HTR-8/SVneo (cell line): ENCODE data around the gene GABRB3.
"Not testable (repeated sequence)": the region's sequence is repeated elsewhere in the genome, so short reads cannot be mapped to it uniquely, and the experiment has no call there.

Source experiments
- DNase-seq: peaks from one replicate; pipeline ENCODE4 v3.0.0; 2011; ENCODE audit warnings: low spot score, mixed read lengths; ENCODE audit not compliant: insufficient read length
- FAIRE-seq: peaks from 2 replicates; lab custom pipeline; 2011; peaks lifted over from hg19 to GRCh38; lab: Jason Lieb, UNC

Gene GABRB3

DNA sequence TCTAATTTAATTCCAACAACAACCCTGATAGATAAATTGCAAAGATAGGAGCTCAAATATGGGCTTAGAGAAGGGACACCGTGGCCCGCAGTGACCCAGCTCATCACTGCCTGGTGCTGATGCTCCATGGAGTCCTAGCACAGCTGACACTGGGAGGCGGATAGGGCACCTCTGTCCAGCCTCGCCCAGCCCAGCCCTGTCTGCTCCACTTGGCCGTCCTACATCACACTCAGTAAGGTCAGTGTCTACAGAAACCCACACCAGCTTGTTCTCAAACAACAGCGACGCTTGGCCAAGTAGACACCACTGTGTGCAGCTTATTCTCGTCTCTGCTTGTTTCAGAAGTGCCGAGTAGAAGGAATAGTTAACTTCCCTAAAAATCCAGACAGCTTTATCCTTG lies 33.9 kb downstream of the GABRB3 start:
- FAIRE-seq = no peak
- no peak for DNase-seq

DNA sequence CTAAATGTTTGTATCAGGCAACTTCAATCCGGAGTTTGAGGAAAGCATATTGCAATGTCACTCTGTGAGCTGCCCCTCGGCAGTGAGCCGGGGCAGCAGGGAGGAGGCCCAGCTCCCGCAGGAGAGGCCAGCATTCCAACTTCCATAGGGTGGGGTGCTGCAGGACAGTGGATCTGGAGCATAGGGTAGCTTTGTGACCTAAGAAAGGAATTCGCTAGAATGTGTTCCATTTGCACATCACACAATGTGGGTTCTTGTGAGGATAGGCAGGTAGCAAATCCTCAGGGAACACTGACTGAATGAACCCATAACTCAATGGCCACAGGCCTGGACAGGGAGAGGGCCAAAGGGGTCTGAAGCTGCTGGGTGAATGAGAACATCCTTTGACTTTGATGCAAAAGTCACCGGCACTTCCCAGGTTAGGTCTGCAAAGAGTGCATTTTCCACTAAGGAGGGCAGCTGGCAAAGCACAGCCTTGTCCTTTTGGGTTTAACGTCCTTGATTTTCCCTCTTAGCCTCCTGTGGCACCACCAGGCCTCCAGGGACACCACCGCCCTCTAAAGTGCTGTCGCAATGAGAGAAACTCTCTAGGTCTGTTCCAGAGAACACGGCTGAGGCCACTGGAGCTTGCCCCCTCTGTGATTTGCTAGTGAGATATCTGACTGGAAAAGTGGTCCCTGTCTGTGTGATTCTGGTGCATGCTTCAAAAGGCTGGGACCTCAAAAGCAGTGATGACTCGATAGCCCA lies 36.2 kb downstream of the GABRB3 start:
- FAIRE-seq (no peak), DNase-seq (no peak)

DNA sequence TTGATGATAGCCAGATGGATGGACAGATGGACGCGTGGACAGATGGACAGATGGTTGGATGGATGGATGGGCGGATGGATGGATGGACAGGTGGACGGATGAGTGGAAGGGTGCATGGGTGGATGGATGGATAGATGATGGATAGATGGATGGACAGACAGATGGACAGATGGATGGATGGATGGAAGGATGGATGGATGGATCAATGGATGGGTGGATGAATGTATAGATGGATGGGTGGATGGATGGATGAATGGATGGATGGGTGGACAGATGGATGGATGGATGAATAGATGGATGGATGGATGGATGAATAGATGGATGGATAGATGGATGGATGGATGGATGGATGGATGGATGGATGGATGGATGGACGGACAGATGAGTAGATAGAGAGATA lies 40.9 kb downstream of the GABRB3 start:
- FAIRE-seq (peak; percentile 9), DNase-seq (no peak)

DNA sequence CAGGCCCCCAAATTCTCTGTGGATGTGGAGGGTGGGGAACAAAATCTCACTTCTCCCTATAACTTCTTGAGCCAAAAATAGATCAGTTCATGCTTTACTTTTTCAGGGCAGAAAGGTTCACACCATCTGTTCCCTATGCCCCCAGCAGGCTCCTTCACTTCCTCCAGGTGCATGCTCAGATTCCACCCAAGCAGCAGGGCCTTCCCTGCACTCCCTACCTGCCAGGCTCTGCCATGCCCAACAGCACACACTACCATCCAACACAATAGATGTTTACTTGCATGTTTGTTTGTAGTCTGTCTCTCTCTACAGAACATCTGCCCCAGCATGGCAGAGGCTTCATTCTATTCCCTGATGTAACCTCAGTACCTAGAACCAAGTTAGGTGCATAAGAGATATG lies 43.3 kb downstream of the GABRB3 start:
- no peak for FAIRE-seq

DNA sequence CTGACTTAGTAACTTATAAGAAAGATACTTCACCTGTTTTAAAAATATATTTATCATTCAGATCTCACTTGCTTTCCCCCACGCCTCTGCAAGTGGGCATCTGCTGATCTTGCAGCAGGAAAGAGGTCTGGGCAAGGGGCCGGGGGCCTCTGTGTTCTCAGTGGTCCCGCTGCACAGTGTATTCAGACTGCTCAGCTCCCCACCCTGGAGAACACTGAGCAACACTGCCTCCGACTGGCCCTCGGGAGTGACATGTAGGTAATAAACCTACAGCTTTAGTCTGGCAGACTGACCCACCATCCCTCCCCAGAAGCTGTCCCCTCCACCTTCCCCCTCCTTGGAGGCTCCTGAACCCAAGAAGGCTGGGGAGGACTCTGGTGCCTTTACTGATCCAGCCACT lies 43.8 kb downstream of the GABRB3 start:
- FAIRE-seq (no peak), DNase-seq (no peak)

More for the DNA sequence above, 43.3 kb downstream of the GABRB3 start:
- DNase-seq = no peak

DNA sequence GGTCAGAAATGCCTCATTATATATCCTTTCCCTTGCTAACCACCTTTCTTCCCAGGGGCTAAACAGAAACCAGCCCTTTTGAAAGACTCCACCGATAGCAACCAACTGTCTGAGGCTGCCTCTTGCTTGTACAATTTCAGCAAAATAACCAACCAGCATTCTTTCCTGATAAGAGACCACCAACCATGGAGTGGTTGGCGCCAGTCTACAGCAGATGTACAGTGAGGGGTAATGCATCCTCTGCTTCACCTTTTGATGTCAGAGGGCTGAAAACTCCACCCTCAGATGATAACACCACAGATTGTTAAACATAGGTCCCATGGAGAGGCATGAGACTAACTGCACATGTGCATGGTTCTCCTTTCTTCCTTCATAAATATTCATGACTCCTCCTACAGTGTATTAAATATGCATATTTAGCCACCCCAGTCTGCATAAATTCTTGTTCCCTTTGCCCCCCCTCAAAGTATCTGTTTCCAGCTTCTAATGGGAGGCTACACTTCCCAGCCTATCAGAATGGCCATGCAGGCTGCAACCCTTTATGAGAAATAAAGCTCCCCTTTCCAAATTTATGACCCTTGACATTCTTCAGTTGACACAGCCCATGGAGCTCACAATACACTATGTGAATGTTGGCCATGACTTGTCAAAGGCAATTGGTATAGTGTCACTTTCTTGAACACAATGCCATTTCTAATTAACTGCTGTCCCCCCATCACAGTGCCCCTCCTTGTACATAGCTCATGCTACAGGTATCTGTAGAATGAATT lies 48.3 kb downstream of the GABRB3 start:
- FAIRE-seq = no peak
- no peak for DNase-seq

DNA sequence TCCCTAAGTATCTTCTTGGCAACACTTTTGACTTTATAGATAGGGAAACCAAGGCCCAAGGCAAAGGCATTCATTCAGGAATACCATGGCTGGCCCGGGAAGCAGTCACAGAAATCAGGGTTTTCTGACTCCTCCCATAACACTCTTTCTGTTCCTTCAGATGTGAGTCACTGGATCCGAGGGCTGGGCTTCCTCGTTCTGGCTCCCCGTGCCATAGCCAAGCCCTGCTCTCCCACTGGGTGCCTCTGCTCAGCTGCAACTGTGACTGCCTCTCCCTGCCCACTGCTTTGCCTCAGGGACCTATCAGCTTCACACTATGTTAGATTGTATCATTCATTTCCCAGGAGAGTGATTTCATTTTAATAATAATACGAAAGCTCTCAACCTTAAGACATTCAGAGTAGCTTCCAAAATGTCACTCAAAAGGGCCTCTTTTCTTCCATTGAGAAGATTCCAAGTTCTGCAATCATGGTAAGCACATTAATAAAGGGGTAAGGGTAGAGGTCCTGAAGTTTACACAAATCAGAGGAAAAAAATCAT lies 50.2 kb downstream of the GABRB3 start:
- no peak for FAIRE-seq
- DNase-seq = no peak

DNA sequence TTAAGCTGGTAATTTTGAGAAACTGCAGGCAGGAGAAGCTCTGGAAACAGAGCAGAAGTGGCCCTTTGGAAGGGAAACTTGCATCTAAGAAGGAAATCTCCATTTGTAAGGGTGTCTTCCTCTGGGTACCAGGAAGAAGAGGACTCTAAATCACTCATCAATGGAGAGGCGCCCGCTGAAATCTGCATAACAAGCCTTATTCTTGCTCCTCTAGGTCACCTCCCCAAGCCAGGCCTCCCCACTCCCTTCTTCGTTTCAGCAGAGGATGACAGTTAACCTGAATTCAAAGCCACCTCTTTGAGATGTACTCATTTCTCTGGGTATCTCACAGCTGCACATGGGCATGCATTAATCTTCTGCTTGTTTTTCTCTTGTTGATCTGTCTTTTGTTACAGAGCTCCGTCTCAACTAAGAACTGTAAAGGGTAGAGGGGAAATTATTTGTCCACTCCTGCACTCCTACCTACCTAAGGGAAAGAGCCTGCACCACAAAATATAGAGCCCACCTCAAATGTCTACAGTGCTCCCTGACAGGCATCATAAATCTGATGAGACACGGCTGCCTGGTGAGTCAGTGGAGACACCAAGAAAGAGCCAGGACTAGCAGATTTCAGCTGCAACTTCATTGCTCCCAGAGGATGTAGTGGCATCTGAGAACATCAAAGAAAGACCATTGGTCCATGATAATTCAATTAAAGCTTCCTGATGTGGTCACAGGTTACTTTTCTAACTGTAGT lies 51.5 kb downstream of the GABRB3 start:
- DNase-seq (no peak), FAIRE-seq (no peak)

DNA sequence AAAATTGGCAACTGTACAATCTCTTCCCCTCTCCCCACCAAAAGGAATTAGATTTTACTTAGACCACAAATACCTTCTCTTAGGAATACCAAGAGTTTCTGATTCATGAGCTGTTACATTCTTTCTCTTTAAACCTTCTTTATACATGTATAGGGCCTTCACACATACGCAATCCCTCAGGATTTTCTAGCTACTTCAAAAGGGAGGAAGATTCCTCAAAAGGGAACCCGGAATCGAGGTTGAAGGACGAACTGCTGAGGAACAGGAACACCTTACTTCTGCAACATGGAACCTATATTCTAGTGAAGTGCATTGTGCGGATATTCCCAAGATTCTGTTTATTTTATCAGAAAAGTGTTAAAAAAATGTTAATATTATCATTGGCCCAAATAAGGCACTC lies 52.3 kb downstream of the GABRB3 start:
- FAIRE-seq = no peak
- no peak for DNase-seq

DNA sequence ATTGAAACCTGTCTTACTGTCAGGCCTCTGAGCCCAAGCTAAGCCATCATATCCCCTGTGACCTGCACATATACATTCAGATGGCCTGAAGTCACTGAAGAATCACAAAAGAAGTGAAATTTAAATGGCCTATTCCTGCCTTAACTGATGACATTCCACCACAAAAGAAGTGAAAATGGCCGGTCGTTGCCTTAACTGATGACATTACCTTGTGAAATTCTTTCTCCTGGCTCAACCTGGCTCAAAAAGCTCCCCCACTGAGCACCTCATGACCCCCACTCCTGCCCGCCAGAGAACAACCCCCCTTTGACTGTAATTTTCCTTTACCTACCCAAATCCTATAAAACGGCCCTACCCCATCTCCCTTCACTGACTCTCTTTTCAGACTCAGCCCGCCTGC lies 53.0 kb downstream of the GABRB3 start:
- FAIRE-seq, DNase-seq: not testable (repeated sequence)

DNA sequence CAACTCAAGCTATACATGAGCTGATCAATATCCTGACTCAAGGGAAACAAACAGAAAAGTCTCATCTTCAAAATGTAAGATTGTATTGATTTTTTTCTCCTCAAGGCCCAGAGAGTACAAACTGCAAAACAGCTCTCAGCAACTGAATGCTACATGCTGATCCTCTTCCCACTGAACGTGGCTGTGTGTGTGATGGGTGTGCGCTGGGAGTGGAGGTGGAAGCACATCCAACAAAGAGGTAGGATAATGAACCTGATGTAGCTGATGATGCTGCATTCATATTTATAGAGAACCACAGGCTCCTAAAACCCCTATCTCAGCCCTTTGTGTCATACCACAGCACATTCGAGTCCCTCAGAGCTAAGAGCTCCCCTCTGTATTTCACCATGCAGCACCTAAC lies 56.8 kb downstream of the GABRB3 start:
- no peak for DNase-seq
- FAIRE-seq = no peak

DNA sequence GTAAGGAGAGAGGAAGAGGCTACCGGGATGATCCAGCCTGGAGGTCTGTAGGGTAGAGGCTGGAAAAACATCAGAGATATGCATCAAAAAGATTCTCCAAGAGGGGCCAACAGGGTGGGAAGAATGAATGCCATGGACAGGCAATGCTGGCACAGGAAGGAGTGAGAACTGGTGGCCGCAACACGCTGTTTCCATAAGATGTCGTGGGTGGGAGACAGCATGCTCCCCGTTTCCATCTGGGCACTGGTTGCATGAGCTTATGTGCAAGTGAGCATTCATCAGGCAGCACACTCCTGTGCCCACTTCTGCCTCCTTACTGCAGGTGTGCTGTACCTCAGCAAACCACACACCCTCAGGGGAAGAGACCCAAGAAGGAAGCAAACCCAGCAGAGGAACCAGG lies 59.4 kb downstream of the GABRB3 start:
- no peak for DNase-seq
- no peak for FAIRE-seq

DNA sequence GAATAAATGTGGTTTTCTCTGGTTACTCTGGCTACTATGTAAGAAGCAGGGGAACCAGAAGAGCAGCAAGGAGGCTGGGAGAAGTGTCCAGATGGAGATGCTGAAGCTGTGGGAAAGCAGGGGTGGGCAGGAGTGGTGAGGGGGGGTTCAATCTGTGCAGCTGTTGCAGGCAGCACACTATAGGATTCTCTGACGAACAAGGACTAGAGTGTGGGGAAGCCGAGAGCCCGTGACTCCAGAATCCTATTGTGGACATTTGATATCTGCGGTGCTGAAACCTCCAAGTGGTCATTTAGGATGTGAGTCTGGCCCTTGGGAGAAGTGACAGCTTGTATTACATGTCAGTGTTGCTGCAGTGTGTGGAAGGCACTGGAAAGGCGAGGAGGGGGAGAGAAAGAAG lies 60.5 kb downstream of the GABRB3 start:
- no peak for DNase-seq
- FAIRE-seq = no peak

DNA sequence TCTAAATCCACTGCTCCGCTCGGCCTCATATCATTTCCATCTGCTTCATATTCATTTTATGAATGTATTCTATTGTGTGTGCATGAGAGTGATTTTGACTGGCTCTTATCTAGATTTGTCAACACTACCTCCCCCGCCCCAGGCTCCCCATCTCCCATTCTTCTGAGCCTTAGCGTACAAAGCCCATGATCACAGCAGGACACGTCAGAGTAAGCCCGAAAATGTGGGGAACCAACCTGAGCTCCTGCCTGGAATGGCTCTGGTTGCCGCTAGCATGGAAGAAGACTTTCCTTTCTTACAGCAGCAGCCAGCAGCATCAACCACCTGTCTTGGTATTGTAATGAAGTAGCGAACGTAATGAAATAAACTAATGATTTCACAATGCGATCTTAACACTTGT lies 61.4 kb downstream of the GABRB3 start:
- FAIRE-seq (no peak), DNase-seq (no peak)

DNA sequence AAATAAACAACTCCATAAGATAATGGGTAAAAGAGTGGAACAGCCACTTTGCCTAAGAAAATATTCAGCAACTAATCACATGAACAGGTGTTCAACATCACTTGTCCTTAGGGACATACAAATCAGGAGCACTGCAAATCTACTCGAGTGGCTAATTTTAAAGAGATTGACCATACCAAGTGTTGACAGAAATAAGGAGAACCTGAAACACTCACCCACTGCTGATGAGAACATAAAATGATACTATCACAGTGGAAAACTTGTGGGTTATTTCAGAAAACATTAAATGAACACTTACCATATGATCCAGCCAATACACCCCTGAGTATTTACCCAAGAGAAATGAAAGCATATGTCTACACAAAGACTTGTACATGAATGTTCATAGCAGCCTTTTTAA lies 70.5 kb downstream of the GABRB3 start:
- FAIRE-seq (no peak), DNase-seq (no peak)

DNA sequence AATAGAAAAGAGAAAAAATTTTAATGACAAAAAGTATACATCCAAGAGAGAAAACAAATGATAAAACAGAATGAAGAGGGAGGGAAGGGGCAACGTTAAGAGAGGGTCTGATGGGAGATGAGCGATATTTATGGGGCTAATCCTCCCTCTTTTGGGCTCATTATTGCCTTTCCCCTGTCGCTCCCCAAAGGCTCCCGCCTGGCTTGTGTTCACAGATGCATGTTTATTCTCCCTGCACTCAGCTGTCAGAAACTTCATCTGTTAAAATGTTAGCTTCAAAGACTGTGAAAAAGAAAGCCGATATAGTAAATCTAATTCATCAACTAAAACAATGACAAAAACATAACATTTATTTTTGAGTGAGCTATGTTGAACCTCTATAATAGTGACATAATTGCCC lies 74.3 kb downstream of the GABRB3 start:
- DNase-seq (no peak), FAIRE-seq (no peak)

DNA sequence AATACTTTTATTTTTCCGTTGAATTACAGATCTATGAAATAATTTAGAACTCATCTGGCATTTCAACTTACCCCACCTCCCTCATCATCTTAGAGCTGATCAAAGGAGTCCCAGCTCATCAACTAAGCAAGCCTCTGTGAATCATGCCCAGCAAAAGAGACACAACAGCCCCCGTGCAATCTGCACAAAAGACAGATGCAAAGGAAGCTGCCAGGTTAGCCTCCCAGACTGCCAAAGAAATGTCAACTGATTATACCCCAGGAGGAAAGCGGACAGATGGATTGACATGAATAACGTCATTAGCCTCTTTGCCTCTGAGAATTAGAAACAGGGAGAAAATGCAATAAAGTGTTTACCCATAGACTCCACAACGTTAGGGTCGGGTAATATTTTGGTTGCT lies 75.0 kb downstream of the GABRB3 start:
- DNase-seq (no peak), FAIRE-seq (no peak)

DNA sequence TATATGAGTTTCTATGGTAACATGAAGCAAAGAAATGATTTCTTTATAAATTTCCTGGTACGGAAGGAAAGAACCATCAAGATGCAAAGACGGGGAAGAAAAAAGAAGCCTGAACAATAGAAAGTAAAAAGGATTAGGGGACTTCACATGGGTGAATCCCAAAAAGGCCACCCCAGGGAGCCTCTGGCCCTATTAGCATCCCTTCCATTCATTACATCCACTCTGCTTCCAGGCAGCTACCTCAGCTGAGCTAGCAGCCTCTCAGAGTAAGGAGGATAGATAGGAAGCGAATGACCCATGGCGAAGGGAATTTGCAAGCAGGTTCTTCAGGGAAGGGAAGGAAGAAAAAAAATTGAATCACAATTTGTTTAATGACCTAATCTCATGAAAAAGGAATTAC lies 81.6 kb downstream of the GABRB3 start:
- FAIRE-seq (no peak), DNase-seq (no peak)

DNA sequence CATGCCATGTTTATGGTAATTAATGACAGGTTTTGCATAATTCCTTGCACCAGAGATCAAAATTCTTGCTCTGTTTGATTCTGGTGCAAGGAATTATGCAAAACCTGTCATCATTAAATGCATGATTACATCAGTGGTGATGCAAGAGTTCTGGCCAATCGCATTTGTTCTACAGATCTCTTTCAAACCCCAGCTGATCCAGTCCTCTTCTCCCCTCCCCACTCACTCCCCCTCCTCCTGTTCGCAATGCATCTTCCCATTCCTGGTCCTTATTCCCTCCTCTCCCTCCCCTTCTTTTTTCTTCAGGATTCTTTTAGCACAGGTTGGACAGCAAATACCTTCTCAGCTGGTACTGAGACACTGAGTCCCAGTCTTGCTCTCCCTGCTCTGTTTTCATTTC lies 82.1 kb downstream of the GABRB3 start:
- no peak for FAIRE-seq
- no peak for DNase-seq

DNA sequence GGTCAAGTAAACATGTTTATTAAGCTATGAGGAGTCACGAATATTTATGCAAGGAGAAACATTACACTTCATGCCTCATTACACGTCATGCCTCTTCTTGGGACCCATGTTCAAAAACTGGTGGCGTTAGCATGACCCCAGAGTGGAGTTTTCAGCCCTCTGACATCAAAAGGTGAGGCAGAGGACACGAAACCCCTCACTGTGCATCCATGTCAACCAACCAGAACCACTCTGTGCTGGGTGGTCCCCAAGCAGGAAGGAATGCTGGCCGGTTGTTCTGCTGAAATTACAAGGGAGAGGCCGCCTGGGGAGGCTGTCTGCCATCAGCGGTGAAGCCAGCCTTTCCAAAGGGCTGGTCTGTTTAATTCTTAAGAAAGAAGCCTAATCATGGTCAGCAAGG lies 83.4 kb downstream of the GABRB3 start:
- FAIRE-seq = no peak
- no peak for DNase-seq
